Peyer's patch (tissue), 4 donors: ENCODE measurements around the gene SEMA4C. TPM values are rescaled to one million over a fixed set of nuclear protein-coding genes. Genes with fewer than 3 reads are reported as not detected.
A peak's percentile ranks its signal among the peaks of the same experiment; 100 is the strongest.

Experiments used
- DNase-seq, 3 donors: peaks; one replicate each; pipeline ENCODE4 v3.0.0-alpha.2; 2017 to 2019
- H3K27ac ChIP-seq, 4 donors: fragments of 200-600 bp; sonication (generic); one replicate each; pipeline ENCODE4 v1.5.1; 2016 to 2019
- H3K27me3 ChIP-seq, 2 donors: fragments of 200-600 bp; sonication (generic); one replicate each; pipeline ENCODE4 v1.5.1; 2019
- H3K36me3 ChIP-seq, 3 donors: fragments of 200-600 bp; sonication (generic); one replicate each; pipeline ENCODE4 v1.5.1; 2016 to 2019
- H3K4me1 ChIP-seq, 4 donors: fragments of 200-600 bp; sonication (generic); one replicate each; pipeline ENCODE4 v1.5.1; 2016 to 2019
- H3K4me3 ChIP-seq, 4 donors: fragments of 200-600 bp; sonication (generic); 1 replicate in 3 of 4; 2 replicates in 1 of 4; pipeline ENCODE4 v1.5.1; 2016 to 2019; ENCODE audit warnings: mild to moderate bottlenecking in 1 of 4
- H3K9me3 ChIP-seq, 4 donors: fragments of 200-600 bp; sonication (generic); one replicate each; pipeline ENCODE4 v1.5.1; 2016 to 2019; ENCODE audit warnings: mild to moderate bottlenecking in 1 of 4
- POLR2A ChIP-seq, 2 donors: fragments of 450-650 bp; IDR thresholded peaks; one replicate each; pipeline ENCODE4 v1.5.1; 2017; ENCODE audit warnings: antibody characterized with exemption in 2 of 2, mild to moderate bottlenecking in 2 of 2, moderate library complexity in 2 of 2
- total RNA-seq, 4 donors: library from RNA; depleted of rRNA; stranded (reverse); fragments of >200 nt; gene quantifications; one replicate each; pipeline ENCODE4 v1.1.0, GENCODE V29; 2016
- TF ChIP-seq, protein P1 (sequence below), 6 experiments: fragments of 450-650 bp in 4 of 6; fragments of 200-600 bp in 2 of 6; sonication (generic) in 1 of 6; IDR thresholded peaks; one replicate each; pipeline ENCODE4 v1.5.1; 2017 to 2019; ENCODE audit warnings: antibody characterized with exemption in 6 of 6, mild to moderate bottlenecking in 3 of 6, moderate library complexity in 1 of 6

The SEMA4C gene
- total RNA-seq, 4 donors from 2014 or later = 4.2 to 19.0 (median 13.9) TPM

DNA sequence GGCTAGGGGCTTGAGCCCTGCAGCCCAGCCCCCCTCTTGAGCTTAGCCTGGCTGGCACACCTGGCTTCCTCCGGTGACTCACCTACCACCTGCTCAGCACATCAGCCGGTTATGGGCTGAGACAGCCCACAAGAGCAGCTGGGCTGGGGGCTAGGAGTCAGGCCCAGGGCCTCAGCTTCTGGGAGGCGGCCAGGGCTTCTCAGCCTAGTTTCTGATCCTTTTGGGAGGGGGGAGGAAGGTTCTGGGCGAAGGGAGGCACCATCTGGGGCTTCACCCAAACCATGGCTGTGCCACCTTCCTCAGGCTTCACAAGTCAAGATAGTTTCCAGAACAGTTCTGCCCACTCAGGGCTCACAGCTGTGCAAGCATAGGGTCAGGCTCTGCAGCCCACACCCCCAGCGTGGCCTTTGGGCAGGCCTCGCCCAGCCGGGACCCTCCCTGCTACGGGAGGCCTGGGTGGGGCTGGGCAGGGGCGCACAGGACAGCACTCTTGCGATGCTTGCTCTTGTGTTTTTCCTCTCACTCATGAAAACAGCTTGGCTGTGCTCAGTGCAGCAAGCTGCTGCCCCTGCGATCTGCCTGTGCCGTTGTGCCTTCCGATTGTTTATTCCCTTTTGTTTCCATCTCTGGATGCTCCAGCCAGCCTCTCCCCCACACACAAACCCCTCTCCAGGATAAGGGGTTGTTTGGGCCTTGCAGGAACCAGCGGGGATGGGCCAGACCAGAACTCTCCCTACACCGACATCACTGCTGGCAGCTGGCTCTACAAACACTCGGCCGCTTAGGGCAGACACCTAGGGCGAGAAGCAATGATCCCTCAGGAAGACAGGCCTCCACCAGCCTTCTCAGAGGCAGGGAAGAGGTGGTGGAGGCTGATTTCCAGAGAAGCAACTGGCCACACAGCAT, 26.1 kb upstream of the SEMA4C start:
- no peak for DNase-seq
- Histone ChIP-seq H3K4me1 (peaks cover 0 to 25% (median 4%) of the 10 kb centered on the region in 4 donors), H3K27ac (peak overlapping the region in 1 of 4 donors; percentile 32), H3K4me3 (no peak overlapping the region), H3K9me3 (no peaks in the 10 kb centered on the region), H3K36me3 (no peaks in the 10 kb centered on the region), H3K27me3 (no peaks in the 10 kb centered on the region)
- TF ChIP-seq, protein P1, sequence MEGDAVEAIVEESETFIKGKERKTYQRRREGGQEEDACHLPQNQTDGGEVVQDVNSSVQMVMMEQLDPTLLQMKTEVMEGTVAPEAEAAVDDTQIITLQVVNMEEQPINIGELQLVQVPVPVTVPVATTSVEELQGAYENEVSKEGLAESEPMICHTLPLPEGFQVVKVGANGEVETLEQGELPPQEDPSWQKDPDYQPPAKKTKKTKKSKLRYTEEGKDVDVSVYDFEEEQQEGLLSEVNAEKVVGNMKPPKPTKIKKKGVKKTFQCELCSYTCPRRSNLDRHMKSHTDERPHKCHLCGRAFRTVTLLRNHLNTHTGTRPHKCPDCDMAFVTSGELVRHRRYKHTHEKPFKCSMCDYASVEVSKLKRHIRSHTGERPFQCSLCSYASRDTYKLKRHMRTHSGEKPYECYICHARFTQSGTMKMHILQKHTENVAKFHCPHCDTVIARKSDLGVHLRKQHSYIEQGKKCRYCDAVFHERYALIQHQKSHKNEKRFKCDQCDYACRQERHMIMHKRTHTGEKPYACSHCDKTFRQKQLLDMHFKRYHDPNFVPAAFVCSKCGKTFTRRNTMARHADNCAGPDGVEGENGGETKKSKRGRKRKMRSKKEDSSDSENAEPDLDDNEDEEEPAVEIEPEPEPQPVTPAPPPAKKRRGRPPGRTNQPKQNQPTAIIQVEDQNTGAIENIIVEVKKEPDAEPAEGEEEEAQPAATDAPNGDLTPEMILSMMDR (IDR thresholded peaks at IDR 0.05) = no peak
- TF ChIP-seq POLR2A (IDR thresholded peaks at IDR 0.05) = no peak

DNA sequence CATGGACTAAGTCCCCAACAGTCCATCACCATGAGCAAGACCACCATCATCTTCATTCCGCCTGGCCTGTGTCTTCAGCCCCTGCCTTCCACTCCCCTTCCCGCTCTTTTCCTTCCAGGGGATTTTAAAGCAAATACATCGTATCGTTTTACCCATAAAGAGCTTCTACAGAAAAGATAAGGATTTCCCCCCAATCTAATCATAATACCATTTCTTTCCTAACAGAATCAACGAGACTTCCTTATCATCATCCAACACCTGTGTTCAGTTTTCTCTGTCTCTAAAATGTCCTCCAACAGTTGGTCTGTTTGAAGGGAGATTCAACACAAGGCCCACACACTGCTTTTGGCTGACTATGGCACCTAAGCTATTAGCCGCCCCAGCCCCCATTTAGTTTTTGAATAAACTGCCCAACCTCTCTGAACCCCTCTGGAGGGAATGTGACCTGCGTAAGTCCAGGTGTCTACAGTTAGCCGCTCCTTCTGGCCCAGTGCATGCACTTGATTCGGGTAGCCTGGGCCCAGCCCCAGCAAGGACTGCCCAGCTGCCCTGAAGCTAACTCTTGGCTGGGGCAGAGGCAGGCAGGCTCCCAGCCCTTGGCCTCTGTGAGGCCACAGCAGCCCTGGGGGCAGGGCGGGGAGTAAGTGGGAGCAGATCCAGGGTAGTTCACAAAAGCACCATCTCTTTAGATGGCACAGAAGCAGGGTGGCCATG, 25.3 kb upstream of the SEMA4C start:
- no peaks in the 10 kb centered on the region for H3K27me3 ChIP-seq
- peaks cover 0 to 27% (median 4%) of the 10 kb centered on the region in 4 donors for H3K4me1 ChIP-seq
- no peak overlapping the region for H3K4me3 ChIP-seq
- H3K36me3 ChIP-seq = no peaks in the 10 kb centered on the region
- H3K27ac ChIP-seq = peak overlapping the region in 1 of 4 donors; percentile 32
- no peaks in the 10 kb centered on the region for H3K9me3 ChIP-seq
- no peak for TF ChIP-seq POLR2A (IDR thresholded peaks at IDR 0.05)
- TF ChIP-seq, protein P1 (IDR thresholded peaks at IDR 0.05) = no peak
- no peak for DNase-seq

DNA sequence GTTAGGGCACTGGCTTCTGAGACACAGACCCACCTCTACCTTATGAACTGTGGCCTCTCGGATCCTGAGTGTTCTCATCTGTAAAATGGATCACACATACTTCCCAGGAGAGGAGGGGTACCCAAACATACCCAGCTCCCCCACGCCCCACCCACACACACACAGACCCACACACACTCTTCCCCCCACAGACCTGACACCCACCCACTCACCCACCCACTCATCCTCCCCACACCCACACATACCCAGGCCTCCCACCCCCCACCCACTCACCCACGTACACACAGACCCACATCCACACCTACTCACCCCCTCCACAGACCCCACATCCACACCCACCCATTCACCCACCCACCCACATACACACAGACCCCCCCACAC, 24.3 kb upstream of the SEMA4C start:
- H3K27me3 ChIP-seq = no peaks in the 10 kb centered on the region
- TF ChIP-seq POLR2A (IDR thresholded peaks at IDR 0.05) = no peak
- TF ChIP-seq, protein P1 (IDR thresholded peaks at IDR 0.05) = no peak
- H3K4me3 ChIP-seq = no peak overlapping the region
- H3K36me3 ChIP-seq = no peaks in the 10 kb centered on the region
- no peak overlapping the region for H3K27ac ChIP-seq
- DNase-seq = no peak
- H3K9me3 ChIP-seq = no peaks in the 10 kb centered on the region
- H3K4me1 ChIP-seq = peaks cover 0 to 27% (median 4%) of the 10 kb centered on the region in 4 donors

DNA sequence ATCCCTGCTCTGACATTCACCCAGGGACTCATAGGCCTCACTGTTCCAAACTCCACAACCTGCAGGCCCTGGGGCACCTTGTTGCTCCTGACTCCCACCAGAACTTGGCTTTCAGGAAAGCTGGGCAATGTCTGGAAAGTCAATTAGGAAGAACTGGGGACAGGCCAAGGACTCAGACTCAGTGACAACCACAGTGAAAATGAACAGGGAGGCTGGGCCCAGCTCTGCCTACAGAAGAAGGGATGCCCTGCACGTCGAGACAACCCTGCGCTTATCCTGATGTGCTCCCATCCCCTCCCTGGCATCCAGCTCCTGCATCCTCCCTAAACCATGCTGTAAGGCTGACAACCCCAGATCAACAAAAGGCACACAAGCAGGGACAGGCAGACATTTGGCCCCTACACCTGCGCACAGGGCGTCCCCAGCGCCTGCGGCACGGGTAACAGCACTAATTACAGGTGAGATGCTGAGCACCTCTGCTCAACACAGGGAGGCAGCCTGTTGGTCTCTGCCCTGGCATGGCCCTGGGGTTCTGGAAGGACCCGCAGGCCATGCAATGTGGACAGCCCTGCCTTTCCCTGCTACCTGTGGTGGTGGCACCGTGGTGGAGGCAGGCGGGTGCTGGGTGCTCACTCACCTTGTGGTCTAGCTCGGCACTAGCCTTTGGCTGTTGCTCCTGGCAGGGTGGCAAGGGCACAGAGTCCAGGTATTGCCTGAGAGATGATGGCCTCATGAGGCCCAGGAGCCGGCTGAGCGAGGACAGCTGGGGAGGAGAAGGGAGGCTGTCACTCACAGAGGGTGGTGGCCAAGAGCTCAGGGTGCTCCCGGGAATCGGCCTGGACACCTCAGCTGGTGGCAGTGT, 23.6 kb upstream of the SEMA4C start:
- Histone ChIP-seq H3K4me1 (peaks cover 0 to 32% (median 5%) of the 10 kb centered on the region in 4 donors), H3K4me3 (no peak overlapping the region), H3K36me3 (no peaks in the 10 kb centered on the region), H3K9me3 (no peaks in the 10 kb centered on the region), H3K27me3 (no peaks in the 10 kb centered on the region), H3K27ac (no peak overlapping the region)
- TF ChIP-seq, protein P1 (IDR thresholded peaks at IDR 0.05) = no peak
- no peak for TF ChIP-seq POLR2A (IDR thresholded peaks at IDR 0.05)
- no peak for DNase-seq
